ENCODE results near the gene SHE.
A peak's percentile ranks its signal among the peaks of the same experiment; 100 is the strongest.

SHE gene

DNA sequence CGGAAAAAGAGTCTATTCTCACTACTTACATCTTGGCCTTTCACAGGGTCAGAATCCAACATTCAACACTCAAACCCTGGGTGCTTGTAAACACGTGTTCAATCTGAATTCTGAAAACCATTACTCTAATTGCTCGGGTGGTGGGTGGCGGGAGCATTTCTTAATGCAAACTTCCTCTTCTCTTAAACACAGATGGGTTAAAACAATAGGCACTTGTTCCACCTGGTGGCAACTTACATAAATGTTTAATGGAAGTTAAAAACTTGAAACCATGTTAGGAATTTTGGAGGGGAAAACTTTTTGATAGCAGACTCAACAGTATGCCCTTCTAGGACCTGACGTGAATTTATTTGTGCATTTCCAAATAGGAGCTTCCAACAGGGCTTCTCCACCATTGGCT, 23.6 kb downstream of the SHE start:
- DNase-seq (ENCODE audit: low read depth) = no peak

DNA sequence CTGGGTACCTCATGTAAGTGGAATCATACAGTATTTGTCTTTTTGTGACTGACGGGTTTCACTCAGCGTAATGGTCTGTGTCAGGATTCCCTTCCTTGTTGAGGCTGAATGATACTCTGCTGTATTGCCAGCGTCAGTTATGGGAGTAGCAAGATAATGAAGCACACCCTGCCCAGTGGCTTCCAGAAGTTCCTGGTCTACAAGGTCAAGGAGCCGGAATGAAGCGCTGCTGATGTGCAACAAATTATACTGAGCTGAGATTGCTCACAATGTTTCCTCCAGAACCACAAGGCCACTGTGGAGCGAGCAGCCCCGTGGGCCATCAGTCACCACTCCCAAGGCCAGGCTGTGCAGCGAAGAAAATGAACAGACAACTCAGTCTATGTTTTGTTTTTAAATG, 24.2 kb downstream of the SHE start:
- no peak for DNase-seq (ENCODE audit: low read depth)

DNA sequence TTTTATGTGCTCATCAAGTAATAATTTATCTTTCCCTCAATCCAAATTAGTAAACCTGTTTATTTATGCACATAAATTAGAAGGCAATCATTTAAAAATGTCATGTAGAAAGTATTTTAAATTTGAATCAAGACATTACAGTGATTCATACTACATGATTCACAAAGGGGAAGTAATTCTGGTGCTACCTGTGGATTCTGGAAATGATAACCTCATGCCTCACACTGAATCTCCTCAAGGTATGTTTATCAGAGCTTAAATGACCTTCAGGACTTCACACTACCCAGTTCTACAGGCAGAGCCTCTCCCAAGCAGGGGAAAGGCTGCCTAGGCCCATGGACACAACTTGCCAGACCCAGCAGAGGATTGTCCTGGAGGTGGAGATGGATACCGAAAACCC, 25.4 kb downstream of the SHE start:
- no peak for DNase-seq (ENCODE audit: low read depth)

DNA sequence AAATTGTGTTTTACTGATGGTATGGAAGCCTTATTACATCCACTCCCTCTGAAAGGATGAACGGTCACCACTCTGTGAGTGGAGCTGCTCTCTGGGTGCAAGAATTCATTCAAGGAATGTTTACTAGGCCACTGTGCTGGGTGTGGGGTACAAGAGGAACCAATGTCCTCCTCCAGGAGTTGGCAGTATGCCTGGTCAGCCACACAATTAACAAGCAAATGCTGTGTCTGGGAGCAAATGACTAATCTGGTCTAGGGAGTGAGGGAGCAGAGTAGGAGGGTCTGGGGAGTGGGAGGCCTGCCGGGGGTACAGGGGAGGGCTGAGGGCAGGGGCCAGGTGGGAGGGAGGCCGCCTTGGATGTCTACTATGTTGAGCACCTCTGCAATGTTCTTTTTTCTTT, 27.4 kb downstream of the SHE start:
- DNase-seq (ENCODE audit: low read depth) = no peak

DNA sequence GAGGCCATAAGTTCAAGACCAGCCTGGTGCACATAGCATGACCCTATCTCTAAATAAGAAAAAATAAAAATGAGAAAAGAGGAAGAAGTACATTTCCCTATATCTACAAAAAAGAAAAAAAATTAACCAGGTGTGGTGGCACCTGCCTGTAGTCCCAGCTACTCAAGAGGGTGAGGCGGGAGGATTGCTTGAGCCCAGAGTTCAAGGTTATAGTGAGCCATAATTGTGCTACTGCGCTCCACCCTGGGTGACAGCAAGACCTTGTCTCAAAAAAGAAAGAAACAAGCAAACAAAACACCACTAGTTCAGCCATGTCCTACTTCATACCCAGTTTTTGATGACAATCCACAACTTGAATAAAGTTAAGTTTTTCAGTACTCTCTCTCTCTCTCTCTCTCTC, 30.9 kb downstream of the SHE start:
- no peak for DNase-seq (ENCODE audit: low read depth)

DNA sequence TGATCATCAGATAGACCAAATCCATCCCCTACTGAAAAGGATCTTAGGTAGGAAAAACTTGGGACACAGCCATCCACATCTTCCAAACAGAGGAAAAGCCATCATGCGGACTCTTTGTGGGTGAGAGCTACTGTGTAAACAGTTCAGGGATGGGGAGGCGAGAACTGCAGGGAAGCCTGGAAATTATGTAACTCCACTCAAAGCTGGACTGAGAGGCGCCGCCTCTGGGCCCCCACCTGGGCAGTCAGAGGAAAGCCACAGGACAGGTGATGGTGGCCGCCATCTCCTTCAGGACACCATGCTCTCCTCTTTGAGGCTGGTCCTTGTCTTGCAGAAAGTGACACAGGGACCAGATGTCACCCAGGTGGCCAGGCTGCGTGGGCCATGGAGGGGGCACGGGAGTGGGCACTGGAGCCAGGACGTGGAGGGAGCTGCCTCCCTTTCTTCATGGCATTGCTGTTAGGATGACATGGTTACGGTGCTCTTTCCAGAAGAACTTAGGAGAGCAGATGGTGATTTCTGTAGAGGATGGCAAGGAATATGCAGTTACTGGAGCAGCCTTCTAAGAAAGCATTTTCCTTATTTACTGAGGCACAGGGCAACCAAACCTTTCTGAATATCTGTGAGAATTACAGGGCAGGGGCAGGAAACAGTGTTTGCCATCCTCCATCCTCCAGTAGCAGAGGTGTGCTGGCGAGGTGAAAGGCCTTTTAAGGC, 32.2 kb downstream of the SHE start:
- no peak for DNase-seq (ENCODE audit: low read depth)

DNA sequence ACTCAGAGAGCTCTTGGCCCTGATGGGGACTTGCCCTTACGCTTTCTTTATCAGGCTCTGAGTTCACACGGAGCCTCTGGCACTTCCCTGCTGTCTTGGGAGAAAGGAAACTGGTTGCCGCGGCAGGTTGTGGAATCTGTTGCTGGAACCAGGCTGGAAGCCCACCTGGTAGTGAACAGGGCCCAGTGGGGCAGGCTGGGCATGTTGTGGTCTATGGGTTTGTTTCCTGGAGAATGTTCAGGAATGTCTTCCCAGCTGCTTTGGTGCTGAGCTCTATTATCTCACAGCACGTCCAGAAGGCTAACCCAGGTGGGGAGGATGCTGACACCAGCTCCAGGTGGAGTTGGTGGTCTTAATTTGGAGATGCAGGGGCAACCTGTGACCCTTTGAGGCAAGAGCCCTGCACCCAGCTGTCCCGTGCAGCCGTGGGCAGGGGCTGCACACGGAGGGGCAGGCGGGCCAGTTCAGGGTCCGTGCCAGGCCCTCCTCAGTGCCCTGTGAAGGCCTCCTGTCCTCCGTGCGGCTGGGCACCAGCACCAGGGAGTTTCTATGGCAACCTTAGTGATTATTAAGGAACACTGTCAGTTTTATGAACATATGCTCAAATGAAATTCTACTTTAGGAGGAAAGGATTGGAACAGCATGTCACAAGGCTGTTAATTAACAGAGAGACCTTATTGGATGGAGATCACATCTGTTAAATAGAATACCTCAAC, 33.5 kb downstream of the SHE start:
- no peak for DNase-seq (ENCODE audit: low read depth)

DNA sequence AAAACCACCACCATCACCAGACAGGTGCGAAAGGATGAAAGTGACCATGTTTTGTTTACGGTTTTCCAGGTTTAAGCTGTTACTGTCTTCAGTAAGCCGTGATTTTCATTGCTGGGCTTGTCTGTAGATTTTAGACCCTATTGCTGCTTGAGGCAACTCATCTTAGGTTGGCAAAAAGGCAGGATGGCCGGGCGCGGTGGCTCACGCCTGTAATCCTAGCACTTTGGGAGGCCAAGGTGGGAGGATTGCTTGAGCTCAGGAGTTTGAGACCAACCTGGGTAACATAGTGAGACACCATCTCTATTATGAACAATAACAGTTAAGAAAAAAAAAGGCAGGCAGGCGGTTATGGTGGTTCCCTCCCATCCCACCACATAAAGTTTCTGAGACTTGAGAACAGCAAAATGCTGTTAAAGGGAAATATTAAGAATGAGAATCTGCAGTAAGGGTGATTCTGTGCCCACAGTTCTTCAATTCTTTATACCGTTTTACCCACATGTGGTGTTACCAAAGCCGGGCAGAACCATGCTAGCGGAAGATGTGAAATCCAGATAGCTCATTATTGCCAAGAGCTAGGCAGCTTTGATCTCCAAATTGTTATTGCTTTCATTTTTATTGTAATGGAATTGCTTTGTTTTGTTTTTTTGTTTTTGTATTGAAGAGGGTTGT, 34.6 kb downstream of the SHE start:
- no peak for DNase-seq (ENCODE audit: low read depth)

DNA sequence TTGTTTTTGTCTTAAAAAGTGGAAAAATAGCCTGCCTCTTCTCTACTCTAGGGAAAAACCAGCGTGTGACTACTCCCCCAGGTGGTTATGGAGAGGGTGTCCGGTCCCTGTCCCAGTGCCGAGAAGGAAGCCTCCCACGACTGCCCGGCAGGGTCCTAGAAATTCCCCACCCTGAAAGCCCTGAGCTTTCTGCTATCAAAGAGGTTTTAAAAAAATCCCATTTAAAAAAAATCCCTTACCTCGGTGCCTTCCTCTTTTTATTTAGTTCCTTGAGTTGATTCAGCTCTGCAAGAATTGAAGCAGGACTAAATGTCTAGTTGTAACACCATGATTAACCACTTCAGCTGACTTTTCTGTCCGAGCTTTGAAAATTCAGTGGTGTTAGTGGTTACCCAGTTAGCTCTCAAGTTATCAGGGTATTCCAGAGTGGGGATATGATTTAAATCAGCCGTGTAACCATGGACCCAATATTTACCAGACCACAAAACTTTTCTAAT, 35.2 kb downstream of the SHE start:
- DNase-seq (ENCODE audit: low read depth) = no peak

DNA sequence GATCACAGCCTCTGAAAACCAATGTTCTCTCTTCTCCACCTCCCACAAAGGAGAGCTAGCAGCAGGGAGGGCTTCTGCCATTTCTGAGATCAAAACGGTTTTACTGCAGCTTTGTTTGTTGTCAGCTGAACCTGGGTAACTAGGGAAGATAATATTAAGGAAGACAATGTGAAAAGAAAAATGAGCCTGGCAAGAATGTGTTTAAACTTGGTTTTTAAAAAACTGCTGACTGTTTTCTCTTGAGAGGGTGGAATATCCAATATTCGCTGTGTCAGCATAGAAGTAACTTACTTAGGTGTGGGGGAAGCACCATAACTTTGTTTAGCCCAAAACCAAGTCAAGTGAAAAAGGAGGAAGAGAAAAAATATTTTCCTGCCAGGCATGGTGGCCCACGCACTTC, 36.0 kb downstream of the SHE start:
- DNase-seq (ENCODE audit: low read depth) = no peak

DNA sequence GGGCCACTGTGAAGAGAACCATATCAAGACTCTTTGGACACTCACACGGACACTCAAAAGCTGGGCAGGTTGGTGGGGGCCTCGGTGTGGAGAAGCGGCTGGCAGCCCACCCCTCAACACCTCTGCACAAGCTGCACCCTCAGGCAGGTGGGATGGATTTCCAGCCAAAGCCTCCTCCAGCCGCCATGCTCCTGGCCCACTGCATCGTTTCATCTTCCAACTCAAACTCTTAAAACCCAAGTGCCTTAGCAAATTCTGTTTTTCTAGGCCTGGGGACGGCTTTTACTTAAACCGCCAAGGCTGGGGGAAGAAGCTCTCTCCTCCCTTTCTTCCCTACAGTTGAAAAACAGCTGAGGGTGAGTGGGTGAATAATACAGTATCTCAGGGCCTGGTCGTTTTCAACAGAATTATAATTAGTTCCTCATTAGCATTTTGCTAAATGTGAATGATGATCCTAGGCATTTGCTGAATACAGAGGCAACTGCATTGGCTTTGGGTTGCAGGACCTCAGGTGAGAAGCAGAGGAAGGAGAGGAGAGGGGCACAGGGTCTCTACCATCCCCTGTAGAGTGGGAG, 36.5 kb downstream of the SHE start:
- DNase-seq (ENCODE audit: low read depth) = no peak

DNA sequence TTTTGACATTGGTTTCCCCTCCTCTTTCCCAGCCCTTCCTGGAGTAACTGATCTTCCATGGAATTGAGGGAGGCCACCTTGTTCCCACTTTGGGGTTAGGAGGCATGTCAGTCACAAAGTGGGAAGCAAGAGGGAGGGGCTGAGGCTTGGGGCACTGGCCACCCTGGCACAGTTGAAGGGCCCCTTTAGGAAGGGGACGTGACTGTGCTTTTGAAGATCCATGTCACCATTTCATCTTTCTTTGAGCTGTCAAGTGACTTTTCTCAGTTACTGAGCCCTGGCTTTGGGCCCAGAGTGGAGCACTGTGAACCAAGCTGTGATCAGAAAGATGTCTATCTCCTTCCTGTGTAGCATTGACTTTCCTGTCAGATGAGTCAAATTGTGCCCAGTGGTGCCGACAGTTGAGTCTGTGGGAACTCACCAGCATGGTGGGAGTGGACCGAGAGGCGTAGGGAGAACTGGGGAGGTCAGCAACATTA, 38.7 kb downstream of the SHE start:
- DNase-seq (ENCODE audit: low read depth) = peak; percentile 69

DNA sequence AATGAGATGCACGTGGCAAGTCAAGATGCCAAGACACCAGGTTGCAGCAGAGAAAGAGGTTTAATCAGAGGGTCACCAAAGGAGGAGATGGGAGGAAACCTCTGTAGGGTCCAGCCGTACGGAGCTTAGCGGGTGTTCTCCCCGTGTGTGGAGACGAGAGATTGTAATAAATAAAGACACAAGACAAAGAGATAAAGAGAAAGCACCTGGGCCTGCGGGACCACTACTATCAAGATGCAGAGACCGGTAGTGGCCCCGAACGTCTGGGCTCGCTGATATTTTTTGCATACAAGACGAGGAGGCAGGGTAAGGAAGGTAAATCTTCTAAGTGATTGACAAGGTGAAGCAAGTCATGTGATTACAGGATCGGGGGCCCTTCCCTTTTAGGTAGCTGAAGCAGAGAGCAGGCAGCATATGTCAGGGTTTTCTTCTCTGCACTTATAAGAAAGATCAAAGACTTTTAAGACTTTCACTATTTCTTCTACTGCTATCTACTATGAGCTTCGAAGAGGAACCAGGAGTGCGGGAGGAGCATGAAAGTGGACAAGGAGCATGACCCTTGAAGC, 41.4 kb downstream of the SHE start:
- no peak for DNase-seq (ENCODE audit: low read depth)

DNA sequence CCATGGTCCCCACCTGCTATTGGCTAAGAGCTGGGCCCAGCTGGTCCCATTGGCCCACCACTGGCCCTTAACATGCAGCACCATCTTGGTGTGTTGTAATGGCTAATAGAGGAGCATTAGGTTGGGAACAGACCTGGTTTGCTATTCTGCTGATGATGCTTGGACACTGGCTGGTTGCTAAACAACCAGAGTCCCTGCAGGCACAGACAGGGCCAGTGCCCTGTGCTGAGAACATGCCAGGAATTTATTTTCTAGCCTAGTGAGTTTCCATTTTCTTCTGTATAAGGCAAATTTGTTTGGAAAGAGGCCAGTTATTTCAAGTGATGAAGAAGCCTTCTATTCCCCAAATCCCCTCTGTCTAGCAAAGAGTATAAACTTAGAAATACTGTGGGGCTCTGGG, 43.1 kb downstream of the SHE start:
- DNase-seq (ENCODE audit: low read depth) = no peak

DNA sequence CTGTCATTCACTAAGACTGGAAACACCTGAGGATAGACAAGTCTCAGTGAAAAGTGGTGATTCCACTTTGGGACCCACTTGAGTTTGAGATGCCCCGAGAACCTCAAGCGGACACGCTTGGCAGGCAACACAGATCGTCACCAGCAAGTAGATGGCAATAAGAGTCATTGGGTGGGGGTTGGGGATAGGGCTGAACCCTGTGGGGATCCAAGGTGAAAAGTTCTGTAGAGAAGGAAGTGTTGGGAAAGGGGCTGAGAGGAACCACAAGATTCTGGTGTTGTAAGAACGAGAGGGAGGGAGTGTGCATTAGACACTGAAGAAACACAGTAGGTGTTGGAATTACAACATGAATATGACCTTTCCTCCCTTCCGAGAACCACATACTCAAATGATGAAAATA, 45.6 kb downstream of the SHE start:
- DNase-seq (ENCODE audit: low read depth) = no peak

DNA sequence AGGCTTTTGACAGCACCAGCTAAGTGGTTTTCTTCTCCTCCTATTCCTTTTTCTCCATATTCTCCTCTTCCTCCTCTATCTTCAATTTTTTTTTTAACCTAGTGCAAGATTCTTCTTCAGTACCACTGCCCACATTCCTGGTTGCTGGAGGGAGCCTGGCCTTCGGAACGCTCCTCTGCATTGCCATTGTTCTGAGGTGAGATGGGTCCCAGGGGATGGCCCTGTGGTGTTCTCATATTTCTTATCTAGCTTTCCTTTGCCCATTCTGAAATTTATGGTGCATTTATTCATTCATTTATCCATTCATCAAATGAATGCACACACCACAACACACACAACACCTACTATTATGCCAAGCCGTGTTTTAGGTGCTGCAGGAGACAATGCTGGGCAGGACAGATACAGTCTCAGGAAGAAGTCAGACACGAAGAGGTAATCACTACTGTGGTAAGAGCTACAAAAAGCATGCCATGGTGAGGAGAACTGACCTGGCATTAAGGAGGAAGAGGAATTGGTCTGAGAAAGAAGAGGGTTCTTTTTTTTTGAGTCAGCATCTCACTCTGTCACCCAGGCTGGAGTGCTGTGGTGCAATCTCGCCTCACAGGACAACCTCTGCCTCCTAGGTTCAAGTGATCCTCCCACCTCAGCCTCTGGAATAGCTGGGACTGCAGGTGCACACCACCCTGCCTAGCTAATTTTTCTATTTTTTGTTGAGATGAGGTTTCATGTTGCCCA, 47.7 kb downstream of the SHE start:
- no peak for DNase-seq (ENCODE audit: low read depth)

DNA sequence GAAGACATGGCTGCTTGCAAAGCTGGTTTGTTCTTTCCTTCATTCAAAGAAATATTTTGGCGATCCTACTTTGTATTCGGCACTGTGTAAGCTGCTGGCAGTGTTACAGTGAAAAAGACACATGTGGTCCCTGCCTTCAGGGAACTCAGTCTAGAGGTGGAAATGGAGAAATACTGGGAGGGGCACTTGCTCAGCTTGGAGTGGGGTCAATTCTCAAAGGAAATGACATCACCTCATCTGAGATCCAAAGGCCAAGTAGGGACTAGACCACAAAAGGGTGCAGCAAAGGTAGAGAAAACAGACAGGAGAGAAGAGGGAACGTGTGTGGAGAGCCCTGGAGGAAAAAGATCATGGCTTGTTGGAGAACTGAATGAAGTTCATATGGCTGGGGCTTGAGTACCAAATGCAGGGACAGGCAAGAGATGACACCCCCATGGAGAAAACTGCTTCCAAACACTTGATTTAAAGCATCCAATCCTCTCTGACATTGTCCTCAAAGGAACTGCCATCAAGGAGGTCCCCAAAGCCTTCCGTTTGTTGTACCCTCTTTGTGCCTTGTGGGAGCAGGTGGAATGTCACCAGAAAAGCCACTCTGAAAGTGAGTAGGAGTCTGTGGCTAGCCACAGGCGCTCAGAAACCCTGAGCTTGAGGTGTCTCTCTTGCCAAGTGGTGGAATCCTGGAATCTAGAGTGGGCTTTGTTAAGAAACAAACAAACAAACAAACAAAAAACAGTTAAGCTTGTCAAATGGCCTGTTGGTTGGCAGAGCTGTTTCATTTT, 48.4 kb downstream of the SHE start:
- DNase-seq (ENCODE audit: low read depth) = no peak

DNA sequence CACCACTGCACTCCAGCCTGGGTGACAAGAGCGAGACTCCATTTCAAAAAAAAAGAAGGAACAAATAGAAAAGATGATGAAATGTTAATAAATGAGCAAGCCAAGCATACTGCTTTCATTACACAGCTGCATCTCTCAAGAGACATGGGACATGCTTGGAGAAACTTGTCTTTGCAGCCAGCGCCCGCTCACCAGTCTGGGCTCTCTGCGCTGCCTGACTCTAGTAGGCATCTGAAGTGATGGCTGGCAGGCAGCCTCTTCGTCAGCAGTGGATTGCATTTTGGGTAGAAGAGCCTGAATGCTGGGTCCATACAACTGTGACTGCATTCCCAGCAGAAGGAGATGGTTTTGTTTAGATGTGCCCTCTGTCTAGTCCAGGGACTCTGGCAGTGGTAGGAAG, 49.1 kb downstream of the SHE start:
- no peak for DNase-seq (ENCODE audit: low read depth)

DNA sequence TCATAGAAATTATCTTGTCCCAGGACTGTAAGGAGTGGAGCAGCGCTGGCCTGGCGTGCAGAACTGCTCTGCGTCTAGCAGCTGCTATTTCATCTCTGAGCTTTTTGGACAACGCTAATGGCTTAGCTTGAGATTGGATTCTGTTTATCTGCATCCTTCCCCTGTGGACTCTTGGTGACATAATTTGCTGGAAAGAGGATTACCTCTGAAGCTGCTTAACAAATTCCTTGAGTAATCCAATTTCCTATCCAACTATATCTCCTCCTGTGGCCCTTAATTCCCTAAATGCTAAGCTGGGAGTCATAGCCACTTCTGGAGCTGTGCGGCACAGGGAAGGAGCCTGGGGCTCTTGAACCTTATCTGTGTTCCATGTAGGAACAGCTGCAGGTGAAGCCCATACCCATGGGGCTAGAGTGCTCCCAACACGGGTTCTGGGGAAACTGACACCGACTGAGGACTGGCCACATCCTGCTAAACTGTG, 53.8 kb downstream of the SHE start:
- no peak for DNase-seq (ENCODE audit: low read depth)

DNA sequence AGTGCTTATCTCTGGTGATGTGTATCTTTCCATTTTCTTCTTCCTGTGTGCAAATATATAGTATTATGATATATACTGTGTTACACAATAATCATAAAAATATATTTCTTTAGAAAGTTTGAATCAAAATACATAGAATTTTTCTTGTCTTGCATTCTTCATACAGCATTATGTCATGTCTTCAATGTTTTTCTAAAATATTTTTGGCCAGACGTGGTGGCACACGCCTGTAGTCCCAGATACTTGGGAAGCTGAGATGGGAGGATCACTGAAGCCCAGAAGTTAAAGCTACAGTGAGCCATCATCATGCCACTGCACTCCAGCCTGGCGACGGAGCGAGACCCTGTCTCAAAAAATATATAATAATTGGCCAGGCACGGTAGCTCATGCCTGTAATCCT, 55.4 kb downstream of the SHE start:
- no peak for DNase-seq (ENCODE audit: low read depth)

DNA sequence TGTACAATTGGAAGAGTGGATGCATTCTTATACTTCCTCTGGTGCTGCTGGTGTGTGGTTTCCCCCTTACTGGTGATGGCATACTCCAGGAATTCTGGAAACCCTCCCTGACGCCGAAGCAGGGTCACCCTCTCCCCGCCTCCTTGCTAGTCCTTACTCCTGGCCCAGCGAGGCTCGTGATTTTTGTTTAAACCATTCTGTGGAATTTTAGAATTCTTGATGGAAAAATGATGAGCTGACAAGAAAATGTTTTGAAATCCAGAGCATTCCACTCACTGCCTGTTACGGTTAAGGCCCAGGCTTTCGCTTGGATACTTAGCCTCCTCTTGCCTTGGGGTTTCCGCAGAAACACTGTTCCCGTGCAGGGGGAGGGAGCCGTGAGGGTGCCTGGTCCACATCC, 55.9 kb downstream of the SHE start:
- no peak for DNase-seq (ENCODE audit: low read depth)

Data from T follicular helper cell (primary cell).